EL (cell line): ENCODE data around the gene MSL1.

Source experiments
- DNase-seq: peaks from one replicate; pipeline ENCODE4 v3.0.0-alpha.2; 2016

Gene MSL1

DNA sequence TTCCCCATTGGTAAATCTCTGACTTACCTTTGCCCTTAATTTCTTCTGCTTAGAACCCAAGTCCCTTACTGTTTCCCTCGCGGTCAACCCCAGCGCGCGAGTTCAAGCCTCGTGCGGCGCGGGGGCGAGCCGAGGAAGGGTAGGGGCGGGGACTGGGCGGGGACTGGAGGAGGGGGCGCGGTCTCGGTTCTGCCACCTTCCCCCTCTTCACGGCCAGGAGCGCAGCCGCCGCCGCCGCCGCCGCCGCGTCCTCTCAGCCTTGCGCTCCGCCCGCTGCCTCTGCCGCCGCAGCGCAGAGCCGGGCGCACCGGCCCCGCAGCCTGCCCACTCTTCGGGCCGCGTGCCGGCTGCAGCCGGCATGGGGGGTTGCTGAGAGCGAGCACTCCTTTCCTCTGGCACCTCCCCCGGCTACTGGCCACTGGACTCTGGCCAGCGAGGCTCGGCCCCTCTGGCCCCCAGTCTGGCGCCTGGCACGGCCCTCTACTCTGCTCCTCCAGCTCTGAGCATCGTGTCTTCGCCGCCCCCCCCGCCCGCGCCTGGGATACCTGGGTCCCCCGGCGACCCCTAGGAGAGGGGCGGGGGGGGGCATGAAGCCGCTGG, 55.6 kb downstream of the MSL1 start, which contains the start of gene RAPGEFL1:
TSS of gene RAPGEFL1 (plus strand) at position 196 of the 600 bp plus-strand sequence. CDS start at position 588, 392 bp downstream.
- peak; percentile 72 for DNase-seq

DNA sequence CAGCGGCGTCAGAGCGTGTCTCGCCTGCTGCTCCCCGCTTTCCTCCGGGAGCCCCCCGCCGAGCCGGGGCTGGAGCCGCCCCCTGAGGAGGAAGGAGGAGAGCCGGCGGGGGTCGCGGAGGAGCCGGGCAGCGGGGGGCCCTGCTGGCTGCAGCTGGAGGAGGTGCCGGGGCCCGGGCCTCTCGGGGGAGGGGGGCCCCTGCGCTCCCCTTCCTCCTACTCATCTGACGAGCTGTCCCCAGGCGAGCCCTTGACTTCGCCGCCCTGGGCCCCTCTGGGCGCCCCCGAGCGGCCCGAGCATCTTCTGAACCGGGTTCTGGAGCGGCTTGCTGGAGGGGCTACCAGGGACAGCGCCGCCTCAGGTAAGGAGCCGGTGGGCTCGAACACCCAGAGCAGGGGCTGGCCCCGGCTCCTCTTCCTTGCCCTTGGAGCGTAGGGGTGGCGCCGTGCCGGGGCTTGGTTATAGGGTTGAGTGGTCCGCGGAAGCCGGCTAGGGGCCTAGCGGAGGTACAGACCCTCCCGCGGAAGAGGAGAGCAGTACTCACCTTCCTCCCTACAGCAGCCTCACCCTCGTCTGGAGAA, 56.3 kb downstream of the MSL1 start:
- no peak for DNase-seq

DNA sequence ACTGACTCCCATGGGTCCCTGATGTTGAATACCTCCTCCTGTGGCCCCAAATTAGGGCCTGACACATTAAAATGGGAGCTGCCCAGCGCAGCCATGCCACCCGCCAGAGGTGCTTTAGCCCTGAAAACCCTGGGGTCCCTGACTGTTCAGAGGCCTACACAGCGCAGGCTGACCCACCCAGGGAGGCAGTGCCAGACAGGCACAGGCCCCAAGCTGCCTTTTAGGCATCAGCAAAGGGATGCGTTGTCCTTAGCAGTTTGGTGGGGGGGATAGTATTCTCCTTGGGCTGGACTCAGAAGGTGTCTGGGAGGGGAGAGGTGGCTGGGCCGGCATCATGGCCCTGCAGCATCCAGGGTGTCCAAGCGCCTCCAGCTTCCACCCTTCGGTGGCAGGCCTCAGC, 56.9 kb downstream of the MSL1 start:
- no peak for DNase-seq

DNA sequence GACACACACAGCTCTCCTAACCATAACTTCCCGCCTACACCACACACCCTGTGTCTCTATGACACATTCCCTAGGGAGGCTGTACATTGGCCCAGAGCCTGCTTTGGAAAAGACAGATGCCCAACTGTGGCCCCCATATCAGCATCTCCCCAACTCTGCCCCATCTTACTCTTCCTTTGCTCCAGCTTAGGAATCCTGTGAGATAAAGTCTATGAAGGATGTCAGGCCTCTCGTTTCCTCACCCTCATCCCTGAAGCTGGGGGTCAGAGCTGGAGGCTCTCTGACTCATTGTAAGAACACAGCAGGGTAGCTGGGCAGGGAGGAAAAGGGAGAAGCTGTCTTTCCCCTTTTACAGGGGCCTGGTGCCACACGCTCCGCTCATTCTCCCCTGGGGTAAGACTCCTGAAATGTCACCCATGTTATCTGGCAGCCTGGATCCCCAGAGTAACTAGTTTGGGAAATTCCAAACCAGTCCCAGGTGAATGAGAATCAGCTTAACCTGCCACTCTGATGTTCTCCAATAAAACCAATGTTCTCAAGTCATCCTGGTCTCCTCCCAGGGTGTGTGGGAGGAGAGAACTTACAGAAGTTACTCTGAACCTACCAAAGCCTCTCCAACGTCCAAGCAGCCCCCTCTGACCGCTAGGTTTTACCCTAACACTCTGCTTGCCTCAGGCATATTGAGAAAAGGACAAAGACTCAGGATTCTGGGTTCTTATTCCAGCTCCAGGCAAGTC, 58.3 kb downstream of the MSL1 start:
- DNase-seq = peak; percentile 82

- no peak for DNase-seq
Observed at GRCh38 chr17:40180694-40181093, 58.9 kb downstream of the MSL1 start.

GRCh38 chr17:40181205-40181604, 59.4 kb downstream of the MSL1 start:
- no peak for DNase-seq

DNA sequence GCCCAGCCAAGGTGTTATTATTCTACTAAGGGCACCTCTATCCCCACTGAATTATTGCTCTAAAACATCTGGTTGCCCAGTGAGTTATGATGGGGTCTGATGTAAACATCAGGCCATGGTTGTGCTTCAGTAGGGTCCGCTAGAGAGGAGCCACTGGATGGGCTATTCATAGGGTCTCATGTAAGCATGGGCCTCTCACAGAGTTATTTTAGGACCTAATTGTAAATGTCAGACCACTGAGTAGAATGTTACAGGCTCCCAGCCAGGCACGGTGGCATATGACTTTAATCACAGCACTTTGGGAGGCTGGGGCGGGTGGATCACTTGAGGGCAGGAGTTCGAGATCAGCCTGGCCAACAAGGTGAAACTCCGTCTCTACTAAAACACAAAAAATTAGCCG, 60.8 kb downstream of the MSL1 start:
- DNase-seq = no peak
